Ramos (cell line): ENCODE data around the gene CD69.
"Not testable (repeated sequence)": the region's sequence is repeated elsewhere in the genome, so short reads cannot be mapped to it uniquely, and the experiment has no call there.

Source experiments
- in situ Hi-C: fragments of 300-500 bp; cut with MboI; formaldehyde crosslinking; loops from one replicate; pipeline ENCODE4 v1.14.3; 2022; ENCODE audit warnings: low sequenced_read_pairs; ENCODE audit not compliant: unreplicated experiment

CD69 gene

GRCh38 chr12:9729082-9729481, 31.6 kb downstream of the CD69 start:
- in situ Hi-C loops, result loop anchor here (25.0 kb wide), 1 partner anchor 833 kb away; no protein-coding TSS in a partner anchor

DNA sequence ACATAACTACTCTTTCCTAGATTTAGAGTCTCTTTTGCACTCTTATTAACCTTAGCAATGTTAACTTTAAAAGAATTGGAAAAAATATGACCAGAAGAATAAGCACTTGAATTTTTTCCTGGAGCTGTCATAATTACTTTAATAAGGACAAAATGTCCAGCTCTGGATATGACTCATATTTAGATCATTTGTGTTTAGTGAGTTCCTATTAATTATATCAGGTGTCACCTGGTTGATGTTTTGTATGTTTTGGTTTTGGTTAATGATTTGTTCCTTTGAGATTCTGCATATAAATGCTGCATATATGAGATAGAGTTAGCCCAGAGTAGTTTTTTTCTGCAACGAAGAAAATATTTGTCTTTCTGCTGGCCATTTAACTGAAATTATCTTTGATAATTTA, 32.9 kb downstream of the CD69 start:
- in situ Hi-C loops, result loop anchor here (25.0 kb wide), 1 partner anchor 834 kb away; no protein-coding TSS in a partner anchor

GRCh38 chr12:9725213-9725870, 35.4 kb downstream of the CD69 start:
- in situ Hi-C loops, result loop anchor here (25.0 kb wide), 1 partner anchor 837 kb away; no protein-coding TSS in a partner anchor

- in situ Hi-C loops, result no loop called here
These were observed 36.7 kb downstream of the CD69 start for GRCh38 chr12:9724023-9724422.

DNA sequence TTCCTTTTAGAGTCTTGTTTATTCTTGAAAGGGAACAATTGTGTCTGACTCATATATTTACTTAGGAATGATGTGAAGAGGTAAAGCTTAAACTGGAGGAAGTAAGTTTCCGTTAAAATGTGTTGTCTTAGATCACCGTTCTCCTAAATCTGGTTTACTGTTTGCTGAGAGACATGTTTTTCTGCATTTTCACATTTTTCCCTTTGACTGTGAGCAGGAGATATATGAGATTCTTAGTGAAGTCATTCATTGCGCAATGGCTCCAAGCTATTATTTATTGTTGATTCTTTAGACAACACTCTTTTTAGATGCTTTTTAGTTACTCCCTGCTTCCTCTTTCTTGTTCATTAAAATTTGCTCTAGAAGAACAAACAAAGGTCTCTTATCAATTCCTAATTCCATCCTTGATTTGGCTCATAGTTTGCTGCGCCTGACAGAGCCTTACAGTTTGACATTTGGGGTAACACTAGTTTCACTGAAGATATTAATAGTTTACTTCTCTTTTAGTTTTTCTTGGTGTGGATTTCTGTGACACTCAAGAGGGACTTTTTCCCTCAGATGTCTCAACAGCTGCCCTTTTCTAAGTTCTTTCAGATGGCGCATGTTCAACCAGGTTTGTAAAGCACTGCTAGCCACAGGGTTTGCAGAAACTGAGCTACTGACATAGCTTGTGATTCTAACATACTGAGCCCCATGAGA, 39.2 kb downstream of the CD69 start:
- in situ Hi-C loops, result no loop called here

GRCh38 chr12:9719790-9720189, 40.9 kb downstream of the CD69 start:
- in situ Hi-C loops, result no loop called here

DNA sequence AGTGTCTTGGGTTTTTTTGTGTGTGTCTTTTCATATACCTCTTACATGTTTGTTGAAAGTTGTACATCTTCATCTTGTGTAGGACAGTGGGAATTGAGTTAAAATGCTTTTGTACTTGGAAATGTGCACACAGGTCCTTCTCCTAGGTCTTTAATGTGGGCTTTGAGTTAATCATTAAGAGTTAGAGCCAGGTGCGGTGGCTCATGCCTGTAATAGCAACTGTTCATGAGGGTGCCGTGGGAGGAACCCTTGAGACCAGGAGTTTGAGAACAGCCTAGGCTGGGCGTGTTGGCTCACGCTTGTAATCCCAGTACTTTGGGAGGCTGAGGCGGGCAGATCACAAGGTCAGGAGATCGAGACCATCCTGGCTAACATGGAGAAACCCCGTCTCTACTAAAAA, 41.7 kb downstream of the CD69 start:
- in situ Hi-C loops, result no loop called here

DNA sequence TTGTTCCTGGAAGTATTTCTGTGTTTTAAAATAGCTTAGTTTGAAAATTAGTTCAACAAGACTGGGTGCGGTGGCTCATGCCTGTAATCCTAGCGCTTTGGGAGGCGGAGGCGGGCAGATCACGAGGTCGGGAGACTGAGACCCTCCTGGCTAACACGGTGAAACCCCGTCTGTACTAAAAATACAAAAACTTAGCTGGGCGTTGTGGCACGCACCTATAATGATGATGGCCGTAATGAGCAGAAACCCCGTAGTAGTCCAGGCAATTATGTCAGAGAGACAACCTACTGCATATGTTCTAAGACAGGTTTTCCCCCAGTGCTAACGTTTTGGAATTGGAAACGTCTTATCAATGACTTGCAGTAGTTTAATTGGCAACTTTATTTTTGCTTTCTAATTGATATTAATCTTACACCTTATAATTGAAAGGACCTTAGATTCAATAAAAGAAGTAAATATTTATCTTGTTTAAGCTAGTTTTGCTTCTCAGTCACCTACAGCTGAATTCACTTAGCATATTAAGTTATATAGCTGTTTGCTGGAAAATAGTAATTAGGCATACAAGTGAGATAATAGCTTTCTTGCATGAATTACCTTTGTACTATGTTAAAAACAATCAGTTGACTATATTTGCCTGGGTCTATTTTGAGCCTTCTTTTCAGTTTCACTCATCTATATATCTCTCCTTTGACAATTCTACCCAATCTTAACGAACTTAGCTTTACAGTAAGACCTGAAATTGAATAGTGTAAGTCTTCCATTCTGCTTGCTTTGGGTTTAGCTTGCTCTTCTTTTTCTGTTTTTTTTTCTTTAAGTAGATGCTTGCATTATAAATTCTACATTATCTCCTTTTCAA, 43.4 kb downstream of the CD69 start:
- in situ Hi-C loops, result no loop called here

DNA sequence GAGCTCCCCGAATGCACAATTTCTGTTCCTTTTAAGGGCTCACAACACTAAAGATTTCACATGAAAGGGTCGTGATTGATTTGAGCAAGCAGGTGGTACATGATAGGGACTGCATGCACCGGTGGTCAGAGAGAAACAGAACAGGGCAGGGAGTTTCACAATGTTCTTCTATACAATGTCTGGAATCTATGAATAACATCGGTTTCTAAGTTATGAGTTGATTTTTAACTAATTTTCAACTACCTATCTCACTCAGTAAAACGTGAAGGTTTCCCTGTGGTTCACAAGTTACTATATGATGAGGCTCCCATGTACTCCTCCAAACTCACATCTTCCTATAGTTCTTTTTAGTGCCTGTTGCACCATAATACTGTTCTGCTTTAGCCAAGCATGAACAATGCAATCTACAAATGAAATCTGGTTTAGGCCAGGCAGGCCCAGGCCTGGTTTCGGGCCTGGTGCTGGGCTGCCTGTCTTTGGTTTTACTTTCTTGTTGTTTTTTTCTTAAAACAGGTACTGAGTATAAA, 47.6 kb downstream of the CD69 start:
- in situ Hi-C loops, result not testable (repeated sequence)

DNA sequence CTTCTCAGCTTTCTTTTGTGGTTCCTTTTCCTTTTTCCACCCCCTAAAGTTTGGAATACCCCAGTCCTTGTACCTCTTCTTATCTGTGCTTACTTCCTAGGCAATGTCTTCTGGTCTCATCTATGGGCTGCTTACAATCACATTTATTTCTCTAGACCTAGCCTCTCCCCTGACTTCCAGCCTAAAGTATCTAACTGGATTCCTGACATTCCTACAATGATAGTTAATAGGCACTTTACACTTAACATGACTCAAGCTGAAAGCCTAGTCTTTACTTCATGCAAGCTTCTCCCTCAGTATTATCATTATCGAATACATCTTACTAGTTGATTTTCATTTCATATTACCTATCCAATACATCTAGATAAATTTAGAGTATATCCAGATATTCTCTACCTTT, 49.0 kb downstream of the CD69 start:
- in situ Hi-C loops, result no loop called here

DNA sequence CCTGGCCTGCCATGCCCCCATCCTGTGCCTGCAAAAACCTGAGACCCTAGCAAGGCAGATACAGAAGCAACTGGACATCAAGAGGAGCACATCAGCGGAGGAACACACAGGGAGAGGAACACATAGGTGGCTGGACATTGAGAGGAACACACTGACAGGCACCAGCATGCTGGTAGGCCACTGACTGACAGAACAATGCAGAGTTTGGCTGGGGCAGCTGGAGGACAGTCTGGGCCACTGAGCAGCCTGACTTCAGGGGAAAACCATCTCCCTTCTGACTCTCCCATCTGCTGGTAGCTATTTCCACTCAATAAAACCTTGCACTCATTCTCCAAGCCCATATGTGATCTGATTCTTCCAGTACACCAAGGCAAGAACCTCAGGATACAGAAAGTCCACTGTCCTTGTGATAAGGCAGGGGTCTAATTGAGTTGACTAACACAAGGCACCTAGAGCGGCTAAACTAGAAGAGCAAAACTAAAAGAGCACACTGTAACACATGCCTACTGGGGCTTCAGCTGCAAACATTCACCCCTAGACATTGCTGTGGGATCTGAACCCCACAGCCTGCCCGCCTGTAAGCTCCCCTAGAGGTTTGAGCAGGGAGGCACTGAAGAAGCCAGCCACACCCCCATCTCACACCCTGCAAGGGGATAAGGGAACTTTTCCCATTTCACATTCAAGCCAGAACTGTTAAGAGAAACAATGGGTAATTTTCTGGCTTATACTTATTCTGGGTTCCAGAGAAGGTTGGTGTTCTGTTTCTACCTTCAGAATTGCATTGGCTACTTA, 49.9 kb downstream of the CD69 start:
- in situ Hi-C loops, result no loop called here

DNA sequence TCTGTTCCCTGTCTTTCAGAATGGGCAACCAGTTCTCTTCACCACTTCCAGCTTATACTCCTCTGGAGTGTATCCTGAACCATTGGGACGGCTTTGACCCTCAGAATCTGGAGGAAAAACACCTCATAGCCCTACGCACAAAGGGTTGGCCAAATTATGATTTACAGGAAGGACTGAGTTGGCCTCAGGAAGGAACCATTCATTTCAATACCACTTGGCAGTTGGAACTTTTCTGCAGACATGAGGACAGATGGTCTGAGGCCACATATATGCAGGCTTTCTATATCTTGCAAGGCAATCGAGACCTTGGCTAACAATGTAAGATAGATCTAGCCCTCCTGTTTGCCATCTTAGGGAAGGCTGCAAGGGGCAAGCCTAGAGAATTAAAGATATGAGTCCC, 51.8 kb downstream of the CD69 start:
- in situ Hi-C loops, result loop anchor here (5.0 kb wide), 1 partner anchor 77 kb away; no protein-coding TSS in a partner anchor

- in situ Hi-C loops, result loop anchor here (5.0 kb wide), 1 partner anchor 76 kb away; no protein-coding TSS in a partner anchor
These were observed 52.6 kb downstream of the CD69 start for GRCh38 chr12:9707864-9708808.

DNA sequence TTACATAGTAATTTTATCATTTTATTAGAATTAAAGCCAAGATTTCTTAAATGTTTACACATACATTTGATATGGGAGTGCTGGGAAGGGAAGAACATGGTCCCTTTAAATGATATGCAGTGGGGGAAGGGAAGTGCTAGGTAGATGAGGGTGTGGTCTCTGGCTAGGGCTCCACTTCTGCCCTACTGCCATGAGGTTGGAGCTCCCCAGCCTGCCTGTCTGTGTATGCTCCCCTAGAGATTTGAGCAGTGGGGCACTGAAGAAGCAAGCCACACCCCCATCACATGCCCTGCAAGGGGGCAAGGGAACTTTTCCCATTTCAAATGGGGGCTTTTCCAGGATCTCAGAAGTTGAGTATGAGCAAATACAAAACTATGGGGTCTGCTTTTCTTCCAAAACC, 53.3 kb downstream of the CD69 start:
- in situ Hi-C loops, result loop anchor here (5.0 kb wide), 1 partner anchor 75 kb away; no protein-coding TSS in a partner anchor

GRCh38 chr12:9706086-9706685, 54.5 kb downstream of the CD69 start:
- in situ Hi-C loops, result loop anchor here (5.0 kb wide), 1 partner anchor 74 kb away; no protein-coding TSS in a partner anchor

GRCh38 chr12:9704561-9704960, 56.1 kb downstream of the CD69 start:
- in situ Hi-C loops, result not testable (repeated sequence)
